Astrocyte of the hippocampus (primary cell): ENCODE data around the gene PGBD1.
A peak's percentile ranks its signal among the peaks of the same experiment; 100 is the strongest.
"Not testable (repeated sequence)": the region's sequence is repeated elsewhere in the genome, so short reads cannot be mapped to it uniquely, and the experiment has no call there.

ENCODE experiments used
- DNase-seq: peaks from one replicate; pipeline ENCODE4 v3.0.0; 2011; ENCODE audit warnings: low read depth, low spot score

Gene PGBD1

GRCh38 chr6:28267695-28268059 lies 13.7 kb upstream of the PGBD1 start:
- peak; percentile 12 for DNase-seq

- DNase-seq, result peak; percentile 72
Measured at GRCh38 chr6:28269492-28269891, 11.9 kb upstream of the PGBD1 start.

- DNase-seq, result no peak
Measured at GRCh38 chr6:28274888-28275287, 6.5 kb upstream of the PGBD1 start.

- DNase-seq, result no peak
Measured at GRCh38 chr6:28277746-28278145, 3.6 kb upstream of the PGBD1 start.

GRCh38 chr6:28280595-28281287 lies 631 bp upstream of the PGBD1 start:
- no peak for DNase-seq

DNA sequence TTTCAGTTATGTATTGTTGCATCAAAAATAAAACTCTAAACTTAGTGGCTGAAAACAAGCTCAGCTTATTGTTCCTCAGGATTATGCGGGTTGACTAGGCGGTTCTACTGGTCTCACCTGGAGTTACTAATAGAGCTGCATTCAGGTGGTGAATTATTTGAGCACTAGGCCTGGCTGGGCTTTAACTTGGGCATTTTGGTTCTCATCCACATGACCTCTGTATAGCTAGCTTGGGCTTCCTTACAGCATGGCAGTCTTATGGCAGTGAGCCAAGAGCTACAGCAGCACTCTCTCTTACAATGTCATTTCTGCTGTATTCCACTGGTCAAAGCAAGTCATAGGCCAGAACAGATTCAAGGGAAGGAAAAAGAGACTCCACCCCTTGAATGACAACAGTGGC lies 1.6 kb downstream of the PGBD1 start:
- peak; percentile 16 for DNase-seq

- no peak for DNase-seq
Measured at GRCh38 chr6:28291573-28291972, 10.2 kb downstream of the PGBD1 start.

GRCh38 chr6:28295326-28295725 lies 14.0 kb downstream of the PGBD1 start:
- no peak for DNase-seq

DNA sequence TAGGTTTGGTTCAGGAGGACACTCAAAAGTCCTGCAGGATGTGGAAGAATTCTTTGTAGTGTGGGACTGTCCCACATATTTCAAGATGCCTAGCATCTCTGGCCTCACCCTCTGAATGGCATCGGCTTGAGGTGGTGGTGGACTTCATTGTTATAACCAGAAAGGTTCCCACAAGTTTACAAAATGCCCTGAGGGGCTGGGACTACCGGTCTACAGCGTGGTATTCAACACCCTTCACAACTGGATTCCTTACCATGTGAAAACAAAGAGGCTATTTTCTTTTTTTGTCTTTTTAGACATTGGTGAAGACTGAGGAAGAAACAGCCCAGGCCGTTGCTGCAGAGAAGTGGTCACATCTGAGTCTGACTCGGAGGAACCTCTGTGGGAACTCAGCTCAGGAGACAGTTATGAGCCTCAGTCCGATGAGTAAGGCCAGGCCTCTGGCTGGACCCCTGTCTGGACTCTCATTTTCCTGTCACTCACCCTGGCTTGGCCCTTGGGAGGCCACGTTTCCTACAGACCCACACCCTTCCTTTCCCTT lies 15.2 kb downstream of the PGBD1 start:
- DNase-seq, result no peak

GRCh38 chr6:28303570-28303969 lies 22.2 kb downstream of the PGBD1 start:
- no peak for DNase-seq

DNA sequence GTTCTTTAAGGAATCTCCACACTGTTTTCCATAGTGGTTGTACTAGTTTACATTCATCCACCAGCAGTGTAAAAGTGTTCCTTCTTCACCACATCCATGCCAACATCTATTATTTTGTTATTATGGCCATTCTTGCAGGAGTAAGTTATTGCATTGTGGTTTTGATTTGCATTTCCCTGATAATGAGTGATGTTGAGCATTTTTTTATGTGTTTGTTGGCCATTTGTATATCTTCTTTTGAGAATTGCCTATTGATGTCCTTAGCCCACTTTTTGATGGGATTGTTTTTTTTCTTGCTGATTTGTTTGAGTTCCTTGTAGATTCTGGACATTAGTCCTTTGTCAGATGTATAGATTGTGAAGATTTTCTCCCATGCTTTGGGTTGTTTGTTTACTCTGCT lies 25.0 kb downstream of the PGBD1 start:
- DNase-seq, result not testable (repeated sequence)

DNA sequence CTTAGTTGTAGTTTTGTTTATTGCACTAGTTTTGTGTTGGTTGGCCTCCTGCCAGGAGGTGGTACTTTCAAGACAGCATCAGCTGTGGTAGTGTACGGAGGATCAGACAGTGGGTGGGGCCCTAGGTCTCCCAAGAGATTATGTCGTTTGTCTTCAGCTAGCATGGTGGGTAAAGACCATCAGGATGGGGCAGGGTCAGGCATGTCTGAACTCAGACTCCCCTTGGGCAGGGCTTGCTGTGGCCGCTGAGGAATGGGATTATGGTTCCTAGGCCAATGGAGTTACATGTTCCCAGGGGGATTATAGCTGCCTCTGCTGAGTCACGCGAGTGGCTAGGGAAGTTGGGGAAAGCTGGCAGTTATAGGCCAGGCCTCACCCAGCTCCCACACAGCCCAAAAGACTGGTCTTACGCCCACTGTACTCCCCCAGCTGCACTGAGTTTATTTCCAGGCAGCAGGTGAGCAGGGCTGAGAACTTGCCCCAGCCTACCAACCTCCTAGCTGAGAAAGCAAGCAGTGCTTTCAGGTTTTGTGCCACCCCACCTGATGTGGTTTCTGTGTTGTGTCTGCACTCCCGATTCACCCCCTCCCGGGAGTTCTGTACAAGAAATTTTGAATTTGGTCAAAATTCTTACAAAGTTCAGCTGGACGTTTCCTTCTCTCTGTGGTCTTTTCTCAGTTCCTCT lies 29.9 kb downstream of the PGBD1 start:
- DNase-seq, result no peak

DNA sequence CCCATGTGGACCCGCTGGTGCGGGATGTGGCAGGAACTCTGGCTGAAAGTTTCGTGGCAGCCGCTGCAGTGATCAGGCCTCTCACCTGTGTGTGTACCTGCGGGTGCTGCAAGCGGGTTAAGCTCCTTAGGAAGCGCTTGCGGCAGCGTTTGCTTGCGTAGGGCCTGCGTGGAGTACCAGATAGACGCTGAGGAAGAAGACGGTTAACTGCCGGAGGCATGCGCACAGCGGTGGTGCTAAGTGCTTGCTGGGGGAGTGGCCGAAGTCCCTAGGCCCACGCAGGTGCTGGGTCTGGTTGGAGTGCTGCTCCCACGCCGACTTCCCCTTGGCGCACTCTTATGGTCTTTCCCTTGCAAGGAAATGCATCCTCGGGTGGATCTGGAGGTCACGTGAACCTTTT lies 31.6 kb downstream of the PGBD1 start:
- DNase-seq, result no peak

DNA sequence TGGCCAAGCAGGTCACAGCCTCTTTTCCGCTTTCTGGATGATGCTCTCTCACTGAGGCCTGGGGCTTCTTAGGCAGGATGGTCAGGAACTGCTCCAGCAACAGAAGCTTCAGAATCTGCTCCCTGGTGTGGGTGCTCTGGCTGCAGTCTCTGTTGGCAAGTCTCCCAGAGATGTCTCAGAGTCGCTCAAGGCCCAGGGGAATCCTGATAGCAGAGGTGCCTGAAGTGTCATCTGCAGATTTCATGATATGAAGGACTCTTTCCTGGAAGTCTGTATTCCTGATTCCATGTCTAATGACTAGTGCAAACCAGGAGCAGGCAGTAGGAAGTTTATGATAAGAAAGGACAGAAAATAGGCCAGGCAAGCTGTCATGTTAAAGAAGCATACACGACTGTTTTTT lies 34.3 kb downstream of the PGBD1 start:
- no peak for DNase-seq

GRCh38 chr6:28317866-28318265 lies 36.5 kb downstream of the PGBD1 start:
- DNase-seq, result not testable (repeated sequence)

GRCh38 chr6:28322661-28323060 lies 41.3 kb downstream of the PGBD1 start:
- no peak for DNase-seq

DNA sequence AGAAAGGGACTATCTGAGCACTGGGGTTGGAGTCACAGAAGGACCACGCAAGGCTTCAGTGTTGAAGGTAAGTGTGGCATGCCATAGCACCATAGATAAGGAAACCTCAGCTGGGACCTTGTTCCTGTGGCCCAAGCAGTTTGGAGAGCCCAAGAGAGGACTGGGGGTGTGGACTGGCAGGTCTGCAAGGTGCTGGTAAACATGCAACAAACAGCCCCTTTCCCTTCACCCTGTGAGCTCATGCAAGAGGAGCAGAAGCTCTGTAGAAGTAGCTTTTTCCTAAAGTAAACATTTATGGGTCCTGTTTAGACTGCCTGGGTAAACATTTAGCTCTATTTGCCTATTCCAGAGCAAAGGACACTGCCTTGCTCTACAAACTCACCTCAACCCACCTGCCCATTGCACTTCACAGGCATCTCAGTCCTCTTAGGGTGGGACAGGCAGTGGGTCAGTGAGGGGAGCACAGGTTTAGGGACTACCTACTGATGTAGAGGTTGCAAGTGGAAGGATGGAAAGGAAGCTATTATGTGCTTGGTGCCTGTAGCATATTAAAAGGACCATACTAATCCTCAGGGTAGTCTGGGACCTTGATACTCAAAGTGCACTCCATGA lies 42.5 kb downstream of the PGBD1 start:
- no peak for DNase-seq

- no peak for DNase-seq
Measured at GRCh38 chr6:28326371-28326948, 45.1 kb downstream of the PGBD1 start.

- no peak for DNase-seq
Measured at GRCh38 chr6:28330041-28330440, 48.7 kb downstream of the PGBD1 start.

DNA sequence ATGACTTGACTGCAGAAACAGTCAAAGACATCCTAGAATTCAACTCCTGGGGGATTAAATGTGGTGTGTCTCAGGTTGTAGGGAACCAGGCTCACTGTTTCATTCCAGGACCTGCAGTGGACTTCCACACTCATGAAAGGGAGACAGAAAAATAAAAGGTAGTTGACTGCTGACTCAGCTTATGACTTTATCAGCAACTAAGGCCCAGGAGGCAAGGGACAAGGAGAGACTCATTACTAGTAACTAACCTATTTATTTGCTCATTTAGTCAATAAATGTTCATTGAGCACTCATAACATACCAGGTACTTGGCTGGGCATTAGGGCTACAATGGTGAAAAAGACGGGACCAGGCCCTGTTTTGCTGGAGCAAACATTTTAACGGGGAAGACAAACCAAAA lies 51.7 kb downstream of the PGBD1 start:
- no peak for DNase-seq

- no peak for DNase-seq
Measured at GRCh38 chr6:28333599-28334018, 52.2 kb downstream of the PGBD1 start.

DNA sequence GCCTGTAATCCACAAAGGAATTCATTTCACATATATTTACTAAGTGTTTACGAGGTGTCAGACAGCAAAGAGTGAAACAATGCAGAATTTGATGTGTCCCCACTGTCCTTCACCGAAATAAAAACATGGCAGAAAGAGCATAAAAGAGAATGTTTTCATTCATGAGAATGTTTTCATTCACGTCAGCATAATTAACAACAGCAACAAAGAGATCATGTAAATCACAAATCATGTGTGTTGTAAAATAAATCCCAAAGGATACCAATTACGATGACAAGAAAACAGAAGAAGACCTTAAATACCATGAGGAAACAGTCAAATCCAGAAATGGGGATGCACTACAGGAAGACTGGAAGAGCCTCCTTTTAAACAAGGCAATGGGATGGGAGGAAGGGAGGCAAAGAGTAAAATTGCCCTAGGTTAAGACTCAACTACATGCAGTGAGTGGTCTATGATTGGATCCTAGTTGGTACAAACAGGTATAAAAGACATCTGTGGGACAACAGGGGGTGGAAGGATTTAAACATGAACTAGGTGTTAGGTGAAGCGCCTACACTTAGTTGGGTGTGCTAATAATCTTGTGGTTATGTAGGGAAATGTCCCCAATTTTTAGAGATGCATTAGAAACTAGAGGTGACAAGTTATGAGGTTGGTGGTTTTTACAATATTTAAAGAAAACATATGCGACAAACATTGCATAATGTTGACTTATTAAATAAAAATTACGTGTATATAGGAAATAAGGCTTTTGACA lies 53.1 kb downstream of the PGBD1 start:
- no peak for DNase-seq
